Renal pelvis (tissue), 12 donors: ENCODE results near the gene P2RY10. TPM values are rescaled to one million over a fixed set of nuclear protein-coding genes. Genes with fewer than 3 reads are reported as not detected.
"Not testable (repeated sequence)": the region's sequence is repeated elsewhere in the genome, so short reads cannot be mapped to it uniquely, and the experiment has no call there.

Experiments
- DNase-seq: peaks from one replicate; pipeline ENCODE4 v3.0.0-alpha.2; 2013
- long read RNA-seq, 16 experiments: transcript quantifications; one replicate each; lab custom pipeline, GENCODE V29; 2026
- polyA plus RNA-seq, 3 donors: library from polyadenylated mRNA; unstranded; fragments of 120-200 nt; gene quantifications; one replicate each; pipeline ENCODE4 v1.2.1, GENCODE V29; 2013; ENCODE audit not compliant: insufficient read length in 3 of 3

P2RY10 gene, protein sequence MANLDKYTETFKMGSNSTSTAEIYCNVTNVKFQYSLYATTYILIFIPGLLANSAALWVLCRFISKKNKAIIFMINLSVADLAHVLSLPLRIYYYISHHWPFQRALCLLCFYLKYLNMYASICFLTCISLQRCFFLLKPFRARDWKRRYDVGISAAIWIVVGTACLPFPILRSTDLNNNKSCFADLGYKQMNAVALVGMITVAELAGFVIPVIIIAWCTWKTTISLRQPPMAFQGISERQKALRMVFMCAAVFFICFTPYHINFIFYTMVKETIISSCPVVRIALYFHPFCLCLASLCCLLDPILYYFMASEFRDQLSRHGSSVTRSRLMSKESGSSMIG
- polyA plus RNA-seq: under 1 TPM in 2 of 3 donors, not detected in 1; 0.22 to 0.23 TPM
- long read RNA-seq, donor 1: 0 reads
- long read RNA-seq, donor 2: 0 reads
- long read RNA-seq, donor 3: 0 reads
- long read RNA-seq, donor 4: 0 reads
- long read RNA-seq, donor 5: 0 reads
- long read RNA-seq, donor 6: 0 reads
- long read RNA-seq, donor 7: 0 reads
- long read RNA-seq, donor 8: 0 reads
- long read RNA-seq, donor 9: 0 reads
- long read RNA-seq, donor 10: 0 reads
- long read RNA-seq, donor 11: 0 reads
- long read RNA-seq, donor 12: 0 reads
- long read RNA-seq, donor 13: 0 reads
- long read RNA-seq, donor 14: 0 reads
- long read RNA-seq, donor 15: 0 reads
- long read RNA-seq, donor 16: 0 reads

DNA sequence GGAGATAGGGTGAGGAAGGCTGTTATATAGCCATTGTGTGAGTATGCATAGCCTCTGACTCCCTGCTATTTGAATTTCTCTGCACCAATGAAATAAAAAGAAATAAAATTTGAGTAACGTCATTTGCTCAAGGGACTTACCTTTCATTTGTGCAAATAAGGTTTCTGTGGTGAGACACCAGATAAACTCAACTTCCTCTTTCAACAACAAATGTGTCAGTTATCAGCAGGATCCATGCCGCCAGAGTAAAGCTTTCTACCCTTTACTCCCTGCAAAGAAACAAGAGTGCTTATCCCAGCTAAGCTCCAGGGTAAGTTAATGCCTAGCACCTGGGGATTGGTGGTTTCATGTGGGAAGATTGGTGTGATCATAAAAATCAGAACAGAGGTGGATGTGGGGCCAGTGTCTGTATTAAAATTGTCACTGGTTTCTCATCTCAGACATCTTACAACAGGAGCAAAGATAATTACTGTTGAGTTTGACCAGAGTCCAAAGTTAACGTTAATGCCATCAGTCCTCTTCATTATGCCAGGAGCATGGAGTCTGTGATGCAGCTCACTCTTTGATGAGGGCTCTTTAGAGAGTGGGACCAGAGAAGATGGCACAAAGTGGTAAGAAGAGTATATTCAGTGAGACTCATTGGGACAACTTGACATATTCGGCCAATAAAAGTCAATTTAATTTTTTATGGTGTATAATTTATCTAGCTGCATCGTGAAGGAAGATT is at the start of gene P2RY10:
P2RY10 (plus strand) TSS at position 206 of the 727 bp plus-strand sequence. CDS start 15,130 bp downstream, outside the sequence.
- no peak for DNase-seq

DNA sequence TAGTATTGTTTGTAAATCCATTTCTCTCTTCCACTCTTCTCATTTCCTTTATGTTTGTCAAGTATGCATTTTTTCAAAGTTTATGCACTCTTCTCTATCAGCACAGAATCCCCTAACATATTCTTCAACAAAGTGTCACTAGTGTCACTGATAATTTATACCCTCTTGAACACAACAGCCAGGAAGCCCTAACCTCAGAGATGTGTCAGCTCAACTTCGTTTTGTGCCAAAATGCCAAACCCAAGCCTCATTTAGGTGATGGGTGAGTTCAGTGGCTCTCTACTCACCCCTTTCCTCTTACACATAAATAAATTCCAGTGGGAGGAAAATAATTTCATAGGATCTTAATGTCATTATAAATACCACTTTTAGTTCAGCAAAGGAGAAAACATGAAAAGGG is 22.4 kb upstream of the P2RY10 start:
- no peak for DNase-seq

DNA sequence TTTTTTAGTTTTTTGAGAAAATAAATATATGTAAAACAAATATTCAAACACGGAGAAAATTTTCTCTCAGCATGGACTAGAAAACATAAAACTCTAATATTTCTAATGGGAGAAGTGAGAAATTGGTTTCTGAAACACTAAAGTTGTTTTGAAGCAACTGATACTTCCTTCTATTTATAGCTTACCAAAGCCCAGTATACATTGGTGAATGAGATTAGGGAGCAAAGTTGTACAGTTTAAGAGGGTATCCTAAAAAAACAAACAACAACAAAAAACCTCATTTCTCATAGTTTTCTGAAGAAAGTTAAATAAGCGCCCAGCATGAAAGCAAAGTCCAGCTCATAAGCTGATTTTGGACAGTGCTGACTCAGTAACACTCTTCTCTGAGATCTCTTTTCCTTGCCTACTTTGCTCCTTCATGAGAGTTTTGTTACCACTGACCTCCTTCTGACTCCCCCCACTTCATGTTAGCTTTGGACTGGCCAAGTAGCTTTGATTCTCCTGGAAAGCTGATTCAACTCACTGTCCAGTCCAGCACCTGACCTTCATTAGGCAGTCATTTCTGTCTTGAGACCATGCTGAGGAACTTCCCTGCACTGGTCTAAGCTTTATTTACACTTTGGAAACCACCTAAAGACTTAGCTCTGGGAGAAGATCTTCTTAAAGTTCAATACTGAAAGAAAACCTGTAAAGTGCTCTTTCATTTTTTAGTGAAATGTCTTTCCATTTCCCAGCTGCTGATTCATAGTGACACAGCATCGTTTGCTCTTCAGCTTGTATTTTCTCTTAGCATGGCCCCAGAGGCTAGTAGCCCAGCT is 21.8 kb upstream of the P2RY10 start:
- DNase-seq: no peak

DNA sequence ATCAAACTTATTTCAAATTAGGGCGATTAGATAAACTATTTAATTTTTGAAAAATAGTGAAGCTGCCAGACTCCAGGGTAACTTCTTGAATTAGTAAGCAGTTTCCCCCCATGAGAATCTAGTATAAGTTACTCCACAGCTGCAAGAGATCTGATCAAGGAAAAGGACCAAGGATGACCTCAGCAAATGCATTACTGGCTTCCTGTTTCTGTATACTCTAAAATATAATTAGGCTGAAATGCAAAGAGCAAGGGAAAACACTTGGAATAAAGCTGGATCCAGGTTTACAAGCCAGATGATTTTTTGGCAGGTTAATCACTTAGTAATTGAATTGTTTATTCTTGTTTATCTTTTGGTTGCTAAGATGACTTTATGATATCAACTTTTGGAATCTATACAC is 13.4 kb upstream of the P2RY10 start:
- DNase-seq: peak; percentile 17

DNA sequence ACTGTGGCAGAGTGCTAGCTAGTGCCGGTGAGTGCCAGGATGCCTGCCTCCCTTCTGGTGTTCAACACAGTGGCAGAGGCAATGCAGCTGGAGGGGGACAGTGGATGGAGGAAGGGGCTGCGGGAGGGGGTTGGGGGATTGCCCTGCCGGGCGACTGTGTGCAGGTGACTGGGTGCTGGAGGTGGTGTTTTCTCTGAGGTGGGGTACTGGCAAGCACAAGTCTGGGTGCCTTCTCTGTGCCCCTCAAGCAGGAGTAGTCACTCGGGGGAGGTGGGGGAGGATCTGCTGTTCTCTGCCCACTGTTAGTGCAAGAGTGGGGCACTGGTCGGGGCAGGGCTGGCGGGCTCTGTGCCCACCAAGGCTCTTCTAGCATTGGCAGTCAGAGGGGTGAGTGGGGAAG is 10.3 kb upstream of the P2RY10 start:
- DNase-seq: no peak

DNA sequence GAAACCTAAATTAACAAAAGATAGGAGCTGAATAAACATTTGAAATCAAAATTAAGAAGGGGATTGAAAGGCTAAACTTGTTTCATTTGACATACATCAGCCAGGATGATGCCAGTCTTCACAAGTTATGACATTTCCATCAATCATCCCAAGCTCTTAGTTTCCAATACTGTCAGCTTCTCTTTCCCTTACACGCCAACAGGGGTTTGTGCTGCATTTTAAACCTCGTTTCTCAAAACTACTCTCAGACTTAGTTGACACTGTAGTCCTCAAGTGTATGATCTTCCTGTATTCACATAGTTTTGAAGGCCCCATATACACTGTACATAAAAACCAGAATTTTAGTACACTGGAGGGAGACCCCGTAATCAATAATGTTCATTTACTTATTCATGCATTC is 840 bp upstream of the P2RY10 start:
- DNase-seq: no peak

DNA sequence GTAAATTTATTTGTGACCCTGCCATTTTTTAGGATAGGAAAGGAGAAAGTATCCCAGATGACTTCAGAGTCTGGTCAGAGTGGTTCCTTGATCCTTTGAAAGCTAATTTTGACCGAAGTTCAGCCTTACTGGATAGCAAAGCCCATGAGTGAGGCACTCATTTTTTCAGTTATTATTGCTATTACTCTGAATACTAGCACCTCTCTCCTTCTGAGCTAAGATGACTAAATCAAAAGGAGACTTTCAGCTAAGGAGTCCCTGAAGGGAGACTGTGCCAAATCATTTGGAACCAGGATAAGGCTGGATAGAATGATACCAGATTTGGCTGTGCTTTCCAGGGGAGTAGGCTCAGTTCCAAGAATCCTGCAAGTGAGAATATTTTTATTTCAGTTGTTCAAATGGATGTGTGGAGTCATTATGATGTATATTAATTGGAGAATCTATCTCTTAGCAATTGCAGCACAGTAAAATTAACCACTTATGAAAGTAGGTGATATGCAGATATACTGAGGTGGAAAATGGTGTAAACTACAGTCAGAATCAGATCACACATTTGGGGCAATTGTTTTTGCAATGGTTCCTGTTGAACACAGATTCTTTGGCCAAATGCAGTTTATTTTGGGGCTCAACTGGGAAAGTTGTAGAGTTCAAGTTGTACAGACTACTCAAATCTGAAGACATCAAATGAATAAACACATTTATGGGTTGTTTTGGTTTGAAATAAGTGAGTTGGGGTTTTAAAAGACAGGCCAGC is 1.2 kb downstream of the P2RY10 start:
- DNase-seq: no peak

DNA sequence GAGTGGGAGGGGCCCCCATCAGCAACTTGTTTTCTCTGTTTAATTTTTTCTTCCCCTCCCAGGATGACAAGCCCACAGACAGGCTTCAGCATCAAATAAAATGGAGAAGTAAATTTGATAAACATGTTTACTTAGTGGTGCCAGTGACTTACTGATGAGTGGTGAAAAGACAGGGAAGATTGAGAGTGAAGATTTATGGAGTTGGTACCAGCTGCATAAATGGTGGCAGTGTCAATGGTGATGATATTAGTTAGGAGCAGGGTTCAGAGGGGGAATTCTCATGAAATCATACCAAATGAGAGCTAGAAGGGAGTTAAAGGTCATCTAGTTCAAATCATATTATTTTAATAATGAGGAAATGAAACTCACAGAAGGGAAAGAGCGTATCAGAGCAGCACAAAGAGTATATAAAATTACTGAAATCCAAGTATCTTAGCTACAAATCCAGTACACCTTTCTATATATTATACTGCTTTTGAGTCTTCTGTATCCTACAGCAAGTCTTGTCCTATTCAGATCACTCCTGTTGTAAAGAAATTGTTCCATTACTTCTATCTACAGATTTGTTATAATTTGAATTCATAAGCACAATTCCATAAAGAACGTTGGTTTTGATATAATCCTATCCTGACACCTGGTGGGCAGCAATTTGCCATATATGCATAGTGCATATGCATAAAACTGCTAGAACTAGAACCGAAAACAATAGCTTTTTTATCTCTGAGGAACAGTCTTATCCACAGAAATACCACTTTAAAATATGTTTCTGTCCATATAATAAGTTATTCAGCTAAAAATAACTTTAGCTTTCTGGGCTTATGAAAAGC is 5.0 kb downstream of the P2RY10 start:
- DNase-seq: no peak

DNA sequence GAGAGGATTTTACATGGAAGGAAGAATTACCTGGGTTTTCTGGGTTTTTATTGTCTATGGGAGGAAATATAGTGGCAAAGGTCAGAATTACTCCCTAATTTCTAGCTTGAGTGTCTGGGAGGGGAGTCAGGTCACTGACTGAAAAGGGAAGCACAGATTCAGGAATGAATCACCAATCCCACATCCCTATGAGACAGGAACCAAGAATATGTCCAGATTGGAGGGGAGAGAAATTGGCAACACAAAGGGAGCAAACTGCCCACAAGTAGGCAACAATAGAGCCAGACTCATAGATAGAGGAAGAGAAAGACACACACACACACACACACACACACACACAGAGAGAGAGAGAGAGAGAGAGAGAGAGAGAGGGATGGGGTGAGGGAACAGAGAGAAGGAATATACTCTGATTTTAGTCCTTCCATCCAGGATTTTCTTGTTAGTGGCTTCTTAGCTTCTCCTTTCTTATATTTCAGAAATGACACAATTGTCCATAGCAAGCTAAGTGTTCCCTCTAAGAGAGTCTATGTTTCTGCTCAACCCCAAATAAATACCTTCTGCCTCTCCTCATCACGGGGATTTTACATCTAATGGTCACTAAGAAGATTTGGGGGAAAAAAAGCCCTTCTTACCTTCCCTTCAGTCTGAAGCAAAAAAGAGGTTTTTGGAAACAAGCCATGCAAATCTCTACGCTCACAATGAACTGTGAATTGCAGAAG is 12.0 kb downstream of the P2RY10 start:
- DNase-seq: no peak

DNA sequence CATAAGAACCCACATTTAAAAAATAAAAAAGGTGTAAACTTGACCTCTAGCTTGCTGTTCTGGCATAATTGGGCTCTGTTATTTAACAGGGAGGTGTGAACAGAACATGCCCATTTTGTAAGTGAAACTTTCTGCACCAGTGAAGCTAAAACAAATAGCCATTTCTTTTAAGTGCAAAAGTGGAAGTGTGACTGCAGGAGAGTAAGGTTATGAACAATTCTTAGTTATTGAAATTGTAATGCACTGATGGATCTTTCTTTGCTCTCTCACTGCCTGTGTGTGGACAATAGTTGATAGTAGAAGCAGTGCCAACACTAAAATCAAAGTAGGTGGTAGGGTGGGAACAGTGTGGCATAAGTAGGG is 12.6 kb downstream of the P2RY10 start:
- no peak for DNase-seq

DNA sequence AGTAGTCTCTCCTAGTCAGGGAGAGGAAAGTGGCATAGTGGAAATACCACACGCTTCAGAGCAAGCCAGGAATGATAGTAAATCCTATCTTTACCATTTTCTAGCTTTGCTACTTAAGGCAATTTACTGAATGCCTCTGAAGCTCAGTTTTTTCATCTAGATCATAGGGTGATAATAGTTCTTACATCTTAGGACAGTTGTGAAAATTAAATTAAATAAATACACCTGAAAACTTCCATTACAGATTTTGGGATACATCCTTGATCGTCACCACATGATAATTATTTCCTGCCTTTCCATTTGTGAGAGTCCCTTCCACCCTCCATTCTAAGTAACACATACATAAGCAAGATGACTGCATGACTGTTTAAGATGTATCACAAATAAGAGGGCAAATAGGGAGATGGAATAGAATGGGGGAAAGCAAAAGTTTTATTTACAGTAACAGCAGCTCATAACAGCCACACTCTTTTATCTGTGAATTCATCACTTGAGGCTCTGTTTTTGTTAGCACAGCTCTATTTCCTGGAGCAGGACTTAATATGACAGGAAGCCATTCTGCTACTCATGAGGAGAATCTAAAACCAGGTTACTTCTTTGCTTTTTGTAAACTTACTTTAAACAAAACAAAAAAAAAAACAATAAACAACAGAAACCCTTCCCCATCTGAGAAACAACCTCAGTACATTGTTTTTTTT is 13.4 kb downstream of the P2RY10 start:
- DNase-seq: no peak

DNA sequence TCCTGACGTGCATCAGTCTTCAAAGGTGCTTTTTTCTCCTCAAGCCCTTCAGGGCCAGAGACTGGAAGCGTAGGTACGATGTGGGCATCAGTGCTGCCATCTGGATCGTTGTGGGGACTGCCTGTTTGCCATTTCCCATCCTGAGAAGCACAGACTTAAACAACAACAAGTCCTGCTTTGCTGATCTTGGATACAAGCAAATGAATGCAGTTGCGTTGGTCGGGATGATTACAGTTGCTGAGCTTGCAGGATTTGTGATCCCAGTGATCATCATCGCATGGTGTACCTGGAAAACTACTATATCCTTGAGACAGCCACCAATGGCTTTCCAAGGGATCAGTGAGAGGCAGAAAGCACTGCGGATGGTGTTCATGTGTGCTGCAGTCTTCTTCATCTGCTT is 15.7 kb downstream of the P2RY10 start:
- no peak for DNase-seq

DNA sequence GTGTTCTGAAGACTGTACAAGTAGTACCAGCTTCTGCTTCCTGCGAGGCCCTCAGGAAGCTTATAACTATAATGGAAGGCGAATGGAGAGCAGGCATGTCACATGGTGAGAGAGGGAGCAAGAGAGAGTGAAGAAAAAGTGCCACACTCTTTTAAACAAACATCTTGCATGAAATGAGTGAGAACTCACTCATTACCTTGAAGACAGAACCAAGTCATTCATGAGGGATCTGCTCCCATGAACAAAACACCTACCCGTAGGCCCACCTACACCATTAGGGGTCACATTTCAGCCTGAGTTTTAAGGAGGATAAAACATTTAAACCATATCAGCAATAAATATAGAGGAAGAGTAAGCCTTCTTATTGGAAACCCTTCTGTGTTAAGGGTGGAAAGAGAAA is 19.4 kb downstream of the P2RY10 start:
- DNase-seq: no peak

DNA sequence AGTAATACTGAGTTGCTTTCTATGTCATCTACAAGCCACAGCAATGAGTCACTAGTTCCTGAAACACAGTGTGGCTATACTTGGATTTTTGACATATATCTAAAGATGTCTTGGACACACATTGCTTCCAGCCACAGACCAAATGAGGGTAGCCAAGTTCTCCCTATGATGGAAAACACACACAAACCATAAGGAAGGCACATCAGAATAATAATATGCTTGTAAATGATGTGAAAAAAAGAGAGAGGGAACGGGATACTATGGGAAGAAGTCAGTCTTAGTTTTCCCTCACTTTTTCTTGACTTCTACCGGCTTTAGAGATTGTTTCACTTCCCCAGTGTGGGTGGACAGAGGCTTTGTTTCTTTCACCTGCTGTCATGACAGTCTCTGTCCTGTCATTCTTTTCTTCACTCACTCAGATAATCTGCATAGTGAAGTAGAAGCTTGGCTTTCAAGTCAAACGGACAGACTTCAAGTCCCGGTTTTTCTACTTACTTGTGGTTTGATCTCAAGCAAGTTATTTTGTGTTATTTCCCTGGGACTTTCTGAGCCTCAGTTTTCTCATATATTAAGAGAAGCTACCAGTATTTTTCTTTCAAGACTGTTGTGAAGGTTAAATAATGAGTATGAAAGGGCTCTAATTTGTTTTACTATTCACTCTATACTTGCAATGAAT is 34.7 kb downstream of the P2RY10 start:
- no peak for DNase-seq

DNA sequence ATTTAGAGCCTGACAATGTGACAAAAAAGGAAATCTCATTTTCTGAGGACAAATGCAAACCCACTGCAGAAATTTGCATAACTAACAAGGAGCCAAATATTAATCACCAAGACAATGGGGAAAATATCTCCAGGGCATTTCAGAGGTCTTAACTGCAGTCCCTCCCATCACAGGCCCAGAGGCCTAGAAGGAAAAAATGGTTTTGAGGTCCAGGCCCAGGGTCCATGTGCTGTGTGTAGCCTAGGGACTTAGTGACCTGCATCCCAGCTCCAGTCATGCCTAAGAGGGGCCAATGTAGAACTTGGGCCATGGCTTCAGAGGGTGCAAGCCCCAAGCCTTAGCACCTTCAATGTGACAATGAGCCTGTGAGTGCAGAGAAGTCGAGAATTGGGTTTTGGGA is 44.2 kb downstream of the P2RY10 start:
- DNase-seq: no peak

DNA sequence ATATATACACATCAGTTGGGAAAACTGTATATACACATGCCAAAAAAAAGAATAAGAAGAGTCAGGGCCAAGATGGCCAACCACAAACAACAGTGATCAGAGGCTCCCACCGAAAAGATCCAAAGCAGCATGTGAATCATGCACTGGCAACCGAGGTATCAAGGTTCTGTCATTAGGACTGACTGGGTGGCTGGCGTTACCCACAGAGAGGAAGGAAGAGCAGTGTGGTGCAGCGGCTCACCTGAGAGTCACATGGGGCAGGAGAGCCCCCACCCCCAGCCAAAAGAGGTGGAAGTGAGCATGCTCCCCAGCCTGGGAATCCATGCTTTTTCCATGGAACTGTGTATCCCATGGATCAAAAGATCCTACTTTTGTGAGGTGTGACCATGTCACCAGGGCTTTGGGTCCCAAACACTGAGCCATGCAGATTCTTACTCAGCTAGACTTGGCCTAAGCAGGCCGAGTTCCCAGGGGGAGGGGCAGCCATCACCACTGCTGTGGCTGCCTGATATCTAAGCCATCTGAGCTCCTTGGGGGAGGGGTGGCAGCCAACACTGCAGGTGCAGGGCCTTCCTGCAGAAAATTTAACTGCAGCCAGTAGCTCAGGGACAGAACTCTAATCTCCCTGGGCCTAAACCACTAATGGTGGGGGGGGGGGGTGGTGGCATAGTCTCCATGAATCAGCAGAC is 52.8 kb downstream of the P2RY10 start:
- no peak for DNase-seq

DNA sequence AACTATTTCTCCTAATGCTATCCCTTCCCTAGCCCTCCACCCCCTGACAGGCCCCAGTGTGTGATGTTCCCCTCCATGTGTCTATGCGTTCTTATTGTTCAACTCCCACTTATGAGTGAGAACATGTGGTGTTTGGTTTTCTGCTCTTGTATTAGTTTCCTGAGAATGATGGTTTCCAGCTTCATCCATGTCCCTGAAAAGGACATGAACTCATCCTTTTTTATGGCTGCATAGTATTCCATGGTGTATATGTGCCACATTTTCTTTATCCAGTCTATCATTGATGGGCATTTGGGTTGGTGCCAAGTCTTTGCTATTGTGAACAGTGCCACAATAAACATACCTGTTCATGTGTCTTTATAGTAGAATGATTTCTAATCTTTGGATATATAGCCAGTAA is 62.3 kb downstream of the P2RY10 start:
- not testable (repeated sequence) for DNase-seq
